Activated CD4-positive, alpha-beta T cell treated with anti-CD3 and anti-CD28 coated beads, Interleukin-2, amount 10 ng/mL, durations not matched to agents 7 days and 5 days (primary cell): ENCODE measurements around the gene PTGFR. TPM values are rescaled to one million over a fixed set of nuclear protein-coding genes. Genes with fewer than 3 reads are reported as not detected.

Experiments
- CTCF ChIA-PET: fragments of 350-600 bp; sonication (Branson Sonifier 250); formaldehyde crosslinking; loops from one replicate; lab custom pipeline; 2021; ENCODE audit warnings: antibody characterized with exemption; lab: Charles Lee
- POLR2A ChIA-PET: fragments of 350-600 bp; sonication (Branson Sonifier 250); formaldehyde crosslinking; loops from one replicate; lab custom pipeline; 2021; ENCODE audit warnings: antibody characterized with exemption; lab: Charles Lee
- DNase-seq: peaks from one replicate; pipeline ENCODE4 v3.0.0-alpha.2; 2020
- H3K27ac Mint-ChIP-seq: one replicate; pipeline ENCODE4 v1.8.0; 2021; ENCODE audit warnings: mild to moderate bottlenecking, moderate library complexity, mixed read lengths
- H3K27me3 Mint-ChIP-seq: one replicate; pipeline ENCODE4 v1.8.0; 2021; ENCODE audit warnings: mixed read lengths
- H3K36me3 Mint-ChIP-seq: one replicate; pipeline ENCODE4 v1.8.0; 2021; ENCODE audit warnings: low read depth, mixed read lengths
- H3K4me1 Mint-ChIP-seq: one replicate; pipeline ENCODE4 v1.8.0; 2021; ENCODE audit warnings: mixed read lengths
- H3K4me3 Mint-ChIP-seq: one replicate; pipeline ENCODE4 v1.8.0; 2021; ENCODE audit warnings: mild to moderate bottlenecking, moderate library complexity, mixed read lengths
- H3K9me3 Mint-ChIP-seq: one replicate; pipeline ENCODE4 v1.8.0; 2021; ENCODE audit warnings: mixed read lengths
- total RNA-seq, 2 experiments: library from RNA; stranded (reverse); gene quantifications; one replicate each; pipeline ENCODE4 v1.2.3, GENCODE V29; 2021

The PTGFR gene
- total RNA-seq, 2 experiments from 2014 or later = not detected

DNA sequence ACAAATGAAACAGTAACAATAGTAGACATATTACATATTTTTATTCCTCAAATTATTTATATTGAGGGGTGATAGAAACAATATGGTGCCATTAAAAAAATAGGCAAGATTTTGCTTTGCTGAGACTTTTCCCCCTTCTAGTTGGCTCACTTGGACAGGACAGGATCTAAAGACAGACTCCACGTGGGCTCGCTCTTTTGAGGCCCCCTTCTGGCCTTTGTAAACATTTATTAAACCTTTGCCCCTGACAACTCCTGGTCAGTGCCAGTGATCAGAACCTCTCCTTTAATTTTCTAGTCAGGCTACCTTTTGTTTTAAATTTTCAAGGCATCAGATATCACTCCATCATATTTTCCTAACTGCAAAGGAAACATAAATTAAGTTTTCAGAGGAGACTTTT lies 79.8 kb downstream of the PTGFR start:
- Mint-ChIP-seq H3K36me3 (no peaks in the 10 kb centered on the region), H3K4me3 (no peak overlapping the region), H3K27me3 (no peaks in the 10 kb centered on the region), H3K27ac (no peak overlapping the region), H3K4me1 (no peaks in the 10 kb centered on the region), H3K9me3 (no peaks in the 10 kb centered on the region)
- CTCF ChIA-PET = no interaction called here
- no peak for DNase-seq
- POLR2A ChIA-PET = no interaction called here

DNA sequence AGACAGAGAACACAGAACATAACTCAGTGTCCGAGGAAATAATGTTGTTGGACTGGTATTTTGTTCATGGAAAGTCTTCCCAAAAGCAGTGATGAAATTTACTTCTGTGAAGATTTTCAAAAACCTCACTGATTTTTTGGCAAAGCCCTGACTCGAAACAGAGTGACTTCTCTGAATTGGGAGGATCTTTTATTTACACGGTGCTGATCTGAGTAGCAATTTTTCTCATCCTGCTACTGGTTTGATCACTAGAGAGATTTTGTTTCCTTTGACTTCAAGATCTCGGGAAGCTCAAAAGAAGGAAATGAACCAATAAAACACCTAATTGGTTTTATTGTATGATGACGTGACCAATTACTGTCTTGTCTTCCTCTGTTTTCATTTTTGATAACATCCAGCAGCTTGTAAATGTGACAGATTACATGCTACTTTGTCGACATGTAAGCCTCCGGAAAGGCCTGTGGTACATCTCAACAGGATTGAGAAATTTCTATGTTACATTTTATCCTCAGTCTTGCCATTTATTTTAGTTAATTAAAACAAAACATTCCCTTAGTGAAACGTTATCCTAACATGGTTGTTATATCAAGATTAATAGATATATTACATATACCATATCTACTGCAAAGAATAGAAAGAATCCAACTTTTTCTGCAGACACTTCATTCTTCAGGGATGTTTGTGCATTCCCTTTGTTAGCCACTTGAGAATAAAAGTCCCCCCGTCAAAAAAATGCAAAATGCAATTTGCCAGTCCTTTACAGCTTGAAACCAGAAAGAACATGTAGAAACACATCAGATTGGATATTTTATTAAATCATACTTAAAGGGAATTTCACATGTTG lies 86.7 kb downstream of the PTGFR start:
- CTCF ChIA-PET = no interaction called here
- Mint-ChIP-seq H3K36me3 (no peaks in the 10 kb centered on the region), H3K9me3 (no peaks in the 10 kb centered on the region), H3K4me1 (no peaks in the 10 kb centered on the region), H3K27ac (no peak overlapping the region), H3K4me3 (no peak overlapping the region), H3K27me3 (no peaks in the 10 kb centered on the region)
- POLR2A ChIA-PET = no interaction called here
- no peak for DNase-seq

- Mint-ChIP-seq H3K27ac (no peak overlapping the region), H3K4me3 (no peak overlapping the region), H3K9me3 (no peaks in the 10 kb centered on the region), H3K27me3 (peaks cover 14% of the 10 kb centered on the region), H3K36me3 (no peaks in the 10 kb centered on the region), H3K4me1 (no peaks in the 10 kb centered on the region)
- ChIA-PET CTCF (no interaction called here), POLR2A (no interaction called here)
- no peak for DNase-seq
Observed at GRCh38 chr1:78586572-78586971, 95.8 kb downstream of the PTGFR start.

DNA sequence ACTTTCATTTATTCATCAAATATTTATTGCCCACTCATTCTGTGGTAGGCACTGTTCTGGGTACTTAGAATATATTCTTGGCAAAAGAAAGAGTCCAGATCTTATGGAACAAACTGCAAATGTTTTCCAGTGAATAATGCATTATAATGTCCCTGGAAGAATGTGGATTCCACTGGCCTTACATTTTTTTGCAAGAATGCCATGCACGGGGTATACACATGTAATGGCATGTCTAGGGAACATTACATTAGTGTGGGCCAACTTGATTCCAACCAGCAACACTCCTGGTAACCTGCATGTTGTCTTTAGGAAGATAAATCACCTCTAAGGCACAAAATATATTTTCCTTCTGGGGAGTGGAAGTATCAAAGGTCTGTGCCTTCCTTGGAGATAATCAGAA lies 96.4 kb downstream of the PTGFR start:
- Mint-ChIP-seq H3K36me3 (no peaks in the 10 kb centered on the region), H3K9me3 (no peaks in the 10 kb centered on the region), H3K4me1 (no peaks in the 10 kb centered on the region), H3K27me3 (peaks cover 14% of the 10 kb centered on the region), H3K27ac (no peak overlapping the region), H3K4me3 (no peak overlapping the region)
- ChIA-PET CTCF (no interaction called here), POLR2A (no interaction called here)
- DNase-seq = no peak

Other genes with a start within 250 kb of the PTGFR start
- gene IFI44L, start 129.5 kb downstream of the PTGFR start, total RNA-seq = 100 to 1,000 TPM; 358 to 374 TPM
- gene IFI44, start 158.9 kb downstream of the PTGFR start, total RNA-seq = 100 to 1,000 TPM; 187 to 190 TPM